ENCODE data around the gene ABCD4.

Gene ABCD4

GRCh38 chr14:74301594-74302151 lies 1.1 kb downstream of the ABCD4 start:
- no peak for TF ChIP-seq CTCF (IDR thresholded peaks at IDR 0.05; ENCODE audit: borderline replicate concordance, insufficient read depth, low read depth, low read length)
- H3K4me3 ChIP-seq (ENCODE audit: low read depth, low read length) = peak overlapping the region; percentile 91

GRCh38 chr14:74299061-74299545 lies 3.6 kb downstream of the ABCD4 start:
- no peak for TF ChIP-seq CTCF (IDR thresholded peaks at IDR 0.05; ENCODE audit: borderline replicate concordance, insufficient read depth, low read depth, low read length)
- H3K4me3 ChIP-seq (ENCODE audit: low read depth, low read length) = no peak overlapping the region

- H3K4me3 ChIP-seq (ENCODE audit: low read depth, low read length) = no peak overlapping the region
- no peak for TF ChIP-seq CTCF (IDR thresholded peaks at IDR 0.05; ENCODE audit: borderline replicate concordance, insufficient read depth, low read depth, low read length)
Measured at GRCh38 chr14:74297986-74298385, 4.7 kb downstream of the ABCD4 start.

GRCh38 chr14:74296037-74296467 lies 6.7 kb downstream of the ABCD4 start:
- no peak overlapping the region for H3K4me3 ChIP-seq (ENCODE audit: low read depth, low read length)
- TF ChIP-seq CTCF (IDR thresholded peaks at IDR 0.05; ENCODE audit: borderline replicate concordance, insufficient read depth, low read depth, low read length) = no peak

- TF ChIP-seq CTCF (IDR thresholded peaks at IDR 0.05; ENCODE audit: borderline replicate concordance, insufficient read depth, low read depth, low read length) = no peak
Measured at GRCh38 chr14:74293606-74294005, 9.1 kb downstream of the ABCD4 start.

GRCh38 chr14:74292061-74292460 lies 10.7 kb downstream of the ABCD4 start:
- TF ChIP-seq CTCF (IDR thresholded peaks at IDR 0.05; ENCODE audit: borderline replicate concordance, insufficient read depth, low read depth, low read length) = no peak

More at GRCh38 chr14:74293606-74294005, 9.1 kb downstream of the ABCD4 start:
- H3K4me3 ChIP-seq (ENCODE audit: low read depth, low read length) = no peak overlapping the region

GRCh38 chr14:74290415-74290814 lies 12.3 kb downstream of the ABCD4 start:
- H3K4me3 ChIP-seq (ENCODE audit: low read depth, low read length) = no peak overlapping the region
- peak; percentile 52 for TF ChIP-seq CTCF (IDR thresholded peaks at IDR 0.05; ENCODE audit: borderline replicate concordance, insufficient read depth, low read depth, low read length)

More at GRCh38 chr14:74292061-74292460, 10.7 kb downstream of the ABCD4 start:
- no peak overlapping the region for H3K4me3 ChIP-seq (ENCODE audit: low read depth, low read length)
